Fibroblast of skin of left quadriceps (primary cell): ENCODE measurements around the gene STAG1.
A peak's percentile ranks its signal among the peaks of the same experiment; 100 is the strongest.
"Not testable (repeated sequence)": the region's sequence is repeated elsewhere in the genome, so short reads cannot be mapped to it uniquely, and the experiment has no call there.

Source experiments
- DNase-seq, 2 experiments: peaks; one replicate each; pipeline ENCODE4 v3.0.0-alpha.2; 2013; ENCODE audit warnings: low read depth in 2 of 2

STAG1 gene

DNA sequence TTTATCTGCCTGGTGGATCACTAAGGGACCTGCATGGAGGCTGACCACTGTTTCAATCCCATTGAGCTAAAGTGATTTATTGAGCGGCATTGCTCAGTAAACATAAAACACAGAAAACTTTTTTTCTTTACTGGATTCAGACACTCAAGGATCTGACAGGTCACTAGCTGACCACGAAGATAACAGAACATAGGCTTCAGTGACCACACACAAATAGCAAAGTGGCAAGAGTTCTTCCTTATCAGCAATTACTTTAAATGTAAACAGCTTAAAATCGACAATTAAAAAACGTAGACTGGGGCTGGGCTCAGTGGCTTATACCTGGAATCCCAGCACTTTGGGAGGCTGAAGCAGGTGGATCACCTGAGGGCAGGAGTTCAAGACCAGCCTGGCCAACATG is 48.7 kb downstream of the STAG1 start:
- no peak for DNase-seq

DNA sequence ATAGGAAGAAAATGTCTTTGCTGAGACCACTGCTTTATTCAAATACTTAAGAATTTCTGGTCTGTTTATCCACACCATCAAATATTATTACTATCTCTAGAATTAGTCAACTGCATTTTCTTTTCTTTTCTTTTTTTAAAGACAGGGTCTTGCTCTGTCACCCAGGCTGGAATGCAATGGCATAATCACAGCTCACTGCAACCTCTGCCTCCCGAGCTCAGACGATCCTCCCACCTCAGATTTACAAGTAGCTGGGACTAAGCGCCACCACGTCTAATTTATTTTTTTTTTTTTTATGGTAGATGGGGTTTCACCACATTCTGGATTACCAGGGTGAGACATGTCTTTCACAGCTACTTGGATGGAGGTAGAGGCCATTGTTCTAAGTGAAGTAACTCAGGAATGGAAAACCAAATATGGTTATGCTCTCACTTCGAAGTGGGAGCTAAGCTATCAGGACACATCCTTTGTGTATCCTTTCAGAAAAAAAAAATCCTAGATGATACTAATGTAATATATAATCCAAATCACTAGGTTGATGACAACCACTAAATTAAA is 52.8 kb downstream of the STAG1 start:
- DNase-seq, result no peak

DNA sequence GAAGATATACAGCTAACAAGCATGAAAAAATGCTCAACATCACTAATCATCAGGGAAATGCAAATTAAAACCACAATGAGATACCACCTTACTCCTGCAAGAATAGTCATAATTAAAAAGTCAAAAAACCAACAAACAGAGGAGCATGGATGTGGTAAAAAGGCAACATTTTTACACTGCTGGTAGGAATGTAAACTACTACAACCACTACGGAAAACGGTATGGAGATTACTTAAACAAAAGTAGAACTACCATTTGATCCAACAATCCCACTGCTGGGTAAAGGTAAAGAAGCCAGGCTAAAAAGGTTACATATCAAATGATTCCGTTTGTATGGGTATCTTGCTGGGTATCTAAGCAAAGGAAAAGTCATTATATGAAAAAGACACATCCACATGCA is 53.8 kb downstream of the STAG1 start:
- no peak for DNase-seq

DNA sequence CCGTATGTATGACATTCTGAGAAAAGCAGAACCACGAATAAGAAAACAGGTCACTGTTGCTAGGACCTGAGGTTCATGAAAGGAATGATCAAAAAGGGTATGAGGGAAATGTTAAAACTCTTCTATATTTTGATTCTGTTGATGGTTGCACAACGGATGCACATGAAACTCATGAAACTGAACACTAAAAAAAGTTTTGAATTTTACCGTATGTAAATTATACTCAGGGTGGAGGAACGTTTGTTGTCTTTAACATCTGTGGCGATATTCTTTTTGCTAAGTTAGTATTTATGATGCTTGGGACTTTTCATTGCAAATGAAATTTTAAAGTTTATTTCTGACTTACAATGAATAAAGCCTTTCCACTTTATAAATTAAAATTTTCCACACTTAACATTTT is 55.4 kb downstream of the STAG1 start:
- no peak for DNase-seq

DNA sequence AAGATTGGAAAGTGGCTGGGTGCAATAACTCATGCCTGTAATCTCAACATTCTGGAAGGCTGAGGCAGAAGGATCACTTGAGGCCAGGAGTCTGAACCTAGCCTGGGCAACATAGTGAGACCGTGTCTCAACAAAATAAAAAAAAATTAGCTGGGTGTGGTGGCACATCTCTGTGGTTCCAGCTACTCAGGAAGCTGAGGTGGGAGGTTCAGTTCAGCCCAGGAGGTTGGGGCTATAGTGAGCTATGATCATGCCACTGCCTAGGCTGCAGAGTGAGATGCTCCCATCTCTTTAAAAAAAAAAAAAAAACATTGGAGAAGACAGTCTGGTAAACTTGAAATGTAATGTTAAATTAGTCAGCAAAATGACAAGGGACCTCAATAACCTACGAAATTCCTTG is 57.9 kb downstream of the STAG1 start:
- DNase-seq, result no peak

DNA sequence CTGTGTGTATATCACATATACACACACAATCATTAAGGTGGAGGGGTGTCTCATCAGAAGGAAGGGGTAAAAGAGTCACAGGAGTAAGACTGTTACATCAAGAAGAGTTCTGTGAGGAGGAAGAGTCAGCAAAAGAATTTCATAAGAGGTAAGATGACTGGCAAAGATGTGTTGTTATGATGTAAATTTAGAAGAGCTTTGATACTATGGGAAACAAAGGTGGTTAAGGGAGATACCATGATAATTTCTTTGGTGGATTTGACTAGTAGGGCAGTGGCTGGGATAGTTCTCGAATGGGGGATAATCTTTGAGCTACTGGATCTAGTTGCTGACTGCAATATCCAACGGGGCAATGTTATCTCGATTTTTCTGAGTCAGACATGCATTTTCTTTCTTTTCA is 61.6 kb downstream of the STAG1 start:
- DNase-seq, result no peak

DNA sequence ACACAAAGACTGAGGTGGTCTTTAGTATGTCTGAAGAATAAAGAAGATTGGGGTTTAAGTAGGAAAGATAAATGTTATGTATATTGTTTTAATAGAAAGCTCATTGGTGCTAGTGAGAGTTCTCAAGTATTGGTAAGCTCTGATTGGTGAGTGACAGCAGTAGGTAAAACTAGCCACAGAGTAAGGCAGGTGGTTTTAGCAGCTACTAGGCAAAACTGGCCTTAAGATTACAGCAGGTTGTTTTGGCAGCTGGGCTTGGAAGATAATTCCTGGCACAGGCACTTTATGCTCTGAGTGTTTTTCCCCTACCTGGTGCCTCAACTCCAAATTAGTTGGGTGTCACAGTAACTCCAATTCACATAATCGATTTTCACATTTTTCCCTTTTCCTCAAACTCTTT is 66.3 kb downstream of the STAG1 start:
- DNase-seq, result no peak

DNA sequence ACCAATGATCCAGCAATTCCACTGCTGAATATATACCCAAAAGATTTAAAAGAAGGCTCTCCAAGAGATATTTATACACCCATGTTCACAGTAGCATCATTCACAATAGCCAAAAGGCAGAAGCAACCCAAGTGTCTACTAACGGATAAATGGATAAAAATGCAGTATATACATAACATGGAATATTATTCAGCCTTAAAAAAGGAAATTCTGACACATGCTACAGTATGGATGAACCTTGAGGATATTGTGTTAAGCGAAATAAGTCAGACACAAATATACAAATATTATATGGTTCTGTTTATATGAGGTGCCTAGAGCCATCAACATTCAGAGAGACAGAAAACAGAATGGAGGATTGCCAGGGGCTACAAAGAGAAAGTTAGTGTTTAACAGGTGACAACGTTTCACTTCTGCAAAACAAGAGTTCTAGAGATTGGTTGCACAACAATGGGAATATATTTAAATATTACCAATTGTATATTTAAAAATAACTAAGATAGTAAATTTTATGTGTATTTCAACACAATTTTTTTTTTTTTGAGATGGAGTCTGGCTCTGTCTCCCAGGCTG is 69.4 kb downstream of the STAG1 start:
- DNase-seq, result no peak

DNA sequence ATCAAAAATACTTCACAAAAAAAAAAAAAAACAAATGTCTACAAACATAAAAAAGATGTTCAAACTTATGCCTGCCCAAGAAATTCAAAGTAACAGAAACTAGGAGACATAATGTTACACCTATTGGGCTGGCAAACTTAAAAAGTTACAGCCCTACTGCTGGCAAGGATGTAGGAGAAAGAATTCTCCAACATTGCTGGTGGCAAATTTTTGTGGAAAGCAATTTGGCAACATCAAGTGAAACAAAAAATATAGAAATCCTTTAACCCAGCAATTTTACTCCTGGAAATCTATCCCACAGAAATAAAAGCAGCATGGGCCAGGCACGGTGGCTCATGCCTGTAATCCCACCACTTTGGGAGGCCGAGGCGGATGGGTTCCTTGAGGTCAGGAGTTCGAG is 73.2 kb downstream of the STAG1 start:
- DNase-seq, result no peak

DNA sequence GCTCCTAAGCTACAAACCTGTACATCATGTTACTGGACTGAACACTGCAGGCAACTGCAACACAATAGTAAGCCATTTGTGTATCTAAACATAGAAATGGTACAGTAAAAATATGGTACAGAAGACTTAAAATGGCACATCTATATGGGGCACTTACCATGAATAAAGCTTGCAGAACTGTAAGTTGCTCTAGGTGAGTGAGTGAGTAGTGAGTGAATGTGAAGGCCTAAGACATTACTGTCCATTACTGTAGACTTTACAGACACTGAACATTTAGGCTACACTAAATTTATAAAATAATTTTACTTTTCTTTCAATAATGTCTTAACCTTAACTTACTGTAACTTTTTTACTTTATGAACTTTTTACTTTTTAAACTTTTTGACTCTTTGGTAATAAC is 76.2 kb downstream of the STAG1 start:
- no peak for DNase-seq

DNA sequence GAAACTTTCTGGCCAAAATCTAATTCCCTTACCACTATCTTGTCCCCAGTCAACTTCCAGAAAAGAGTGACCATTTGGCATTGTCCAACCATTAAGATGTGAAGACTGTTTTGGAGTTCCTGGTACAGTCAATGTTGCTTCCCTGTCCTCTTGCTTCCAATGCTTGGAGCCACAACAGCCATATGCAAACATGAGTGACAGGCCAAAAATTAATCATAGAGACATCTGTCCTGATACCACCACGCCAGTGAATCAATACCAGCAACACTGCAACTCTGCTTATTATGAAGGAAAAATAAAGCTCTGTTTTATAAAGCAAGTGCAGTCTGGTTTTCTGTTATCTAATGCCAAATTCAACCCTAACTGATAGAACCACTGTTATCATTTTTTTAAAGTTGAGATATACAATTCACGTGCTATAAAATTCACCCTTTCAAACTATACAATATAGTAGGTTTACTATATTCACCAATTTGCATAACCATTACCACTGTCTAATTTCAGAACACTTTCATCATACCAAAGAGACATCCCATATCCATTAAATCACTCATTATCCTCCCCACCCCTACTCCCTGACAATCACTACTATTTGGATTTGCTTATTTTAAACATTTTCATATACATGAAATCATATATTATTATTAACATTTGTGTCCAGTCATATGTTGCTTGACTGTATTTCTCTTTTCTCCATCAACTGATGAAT is 76.9 kb downstream of the STAG1 start:
- DNase-seq, result no peak

DNA sequence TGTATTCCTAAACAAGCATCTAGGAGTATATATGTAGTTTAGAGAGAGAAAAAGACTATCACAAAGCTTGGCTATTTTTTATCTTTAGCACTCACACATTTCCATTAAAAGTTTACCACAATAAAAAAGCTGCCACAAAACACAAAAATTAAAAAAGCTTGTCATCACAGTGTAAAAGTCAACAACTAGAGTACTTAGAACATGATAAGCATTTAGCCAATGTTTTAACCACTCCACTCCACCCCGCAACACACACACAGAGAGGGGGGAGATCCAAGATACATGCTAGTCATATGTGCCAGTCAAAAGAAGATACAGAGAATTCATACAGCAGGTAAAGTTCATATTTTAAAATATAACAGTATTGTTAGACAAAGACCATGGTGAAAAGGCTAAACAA is 79.7 kb downstream of the STAG1 start:
- DNase-seq, result no peak

DNA sequence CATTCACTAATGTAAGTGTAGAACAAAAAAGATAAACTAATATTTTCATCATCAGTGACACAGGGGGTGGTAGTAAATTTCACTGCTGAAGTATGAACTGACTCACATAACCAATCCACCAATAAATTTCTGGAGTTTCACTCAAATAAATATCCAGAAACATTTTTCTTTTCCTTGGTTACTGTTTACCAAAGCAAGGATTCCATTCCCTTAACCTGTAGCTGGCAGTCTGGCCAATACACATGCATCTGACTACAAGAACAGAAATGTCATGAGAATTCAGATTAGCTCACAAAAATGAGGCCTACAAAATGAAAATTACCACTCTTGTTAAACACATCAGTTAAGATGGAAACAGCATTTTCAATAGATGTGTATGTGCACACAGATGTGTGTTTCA is 80.3 kb downstream of the STAG1 start:
- DNase-seq, result peak in 1 of 2 experiments; percentile 3

DNA sequence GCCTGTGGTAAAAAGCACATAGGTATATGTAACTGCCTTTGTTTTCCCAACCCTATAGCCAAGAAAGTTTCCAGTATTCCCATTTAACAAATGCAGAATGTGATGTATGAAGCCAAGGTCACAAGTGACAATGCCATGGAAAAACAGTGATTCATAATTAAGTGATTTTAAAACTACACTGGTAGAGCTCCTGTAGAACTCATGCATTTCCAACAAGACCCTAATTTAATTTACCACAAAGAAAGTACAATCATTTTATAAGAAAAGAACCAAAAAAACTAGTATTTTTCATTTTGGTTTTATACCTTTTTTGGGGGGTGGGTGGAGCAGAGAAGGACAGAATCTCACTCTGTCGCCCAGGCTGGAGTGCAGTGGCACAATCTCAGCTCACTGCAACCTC is 82.0 kb downstream of the STAG1 start:
- DNase-seq, result no peak

DNA sequence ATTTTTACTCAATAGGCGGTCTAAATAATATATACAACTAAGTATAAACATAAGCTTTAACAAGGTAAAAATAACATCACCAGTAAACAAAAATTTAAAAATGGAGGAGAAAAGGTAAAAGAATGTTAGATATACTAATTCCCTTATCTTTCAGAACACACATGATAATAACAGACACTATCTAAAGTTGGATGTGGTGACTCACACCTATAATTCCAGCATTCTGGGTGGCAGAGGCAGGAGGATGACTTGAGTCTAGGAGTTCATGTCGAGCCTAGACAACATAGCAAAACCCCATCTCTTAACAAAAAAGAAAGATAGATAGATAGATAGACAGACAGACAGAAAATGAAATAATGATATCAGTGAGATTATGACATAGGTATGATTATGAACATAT is 85.1 kb downstream of the STAG1 start:
- no peak for DNase-seq

DNA sequence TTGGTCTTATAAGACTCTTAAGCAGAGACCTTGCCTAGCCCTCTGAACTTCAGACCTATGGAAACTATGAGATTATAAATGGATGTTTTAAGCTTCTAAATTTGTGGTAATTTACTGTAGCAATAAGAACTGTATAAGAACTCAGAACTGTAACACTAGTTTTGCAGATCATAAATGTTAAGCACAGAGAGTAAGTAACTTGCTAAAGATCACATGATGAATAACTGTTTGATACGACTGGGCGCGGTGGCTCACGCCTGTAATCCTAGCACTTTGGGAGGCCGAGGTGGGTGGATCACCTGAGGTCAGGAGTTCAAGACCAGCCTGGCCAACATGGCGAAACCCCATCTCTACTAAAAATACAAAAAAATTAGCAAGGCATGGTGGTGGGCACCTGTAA is 85.9 kb downstream of the STAG1 start:
- not testable (repeated sequence) for DNase-seq

DNA sequence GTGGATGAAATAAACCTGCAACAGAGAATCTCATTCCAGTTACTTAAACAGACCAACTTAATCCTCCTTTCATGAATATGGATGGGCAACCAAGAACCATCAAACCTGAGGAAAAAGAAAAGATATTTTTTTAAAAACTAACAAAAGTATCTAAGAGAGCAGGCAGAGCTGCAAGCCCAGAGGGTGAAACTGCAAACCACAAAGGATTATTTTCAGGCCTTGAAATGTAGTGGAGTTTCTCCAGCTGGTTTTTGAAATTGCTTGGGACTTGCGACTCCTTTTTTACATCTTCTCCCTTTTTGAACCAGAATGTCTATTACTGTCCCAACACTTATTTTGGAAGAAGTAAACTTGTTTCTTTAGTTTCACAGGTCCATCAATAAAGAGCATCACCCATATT is 87.4 kb downstream of the STAG1 start:
- no peak for DNase-seq

DNA sequence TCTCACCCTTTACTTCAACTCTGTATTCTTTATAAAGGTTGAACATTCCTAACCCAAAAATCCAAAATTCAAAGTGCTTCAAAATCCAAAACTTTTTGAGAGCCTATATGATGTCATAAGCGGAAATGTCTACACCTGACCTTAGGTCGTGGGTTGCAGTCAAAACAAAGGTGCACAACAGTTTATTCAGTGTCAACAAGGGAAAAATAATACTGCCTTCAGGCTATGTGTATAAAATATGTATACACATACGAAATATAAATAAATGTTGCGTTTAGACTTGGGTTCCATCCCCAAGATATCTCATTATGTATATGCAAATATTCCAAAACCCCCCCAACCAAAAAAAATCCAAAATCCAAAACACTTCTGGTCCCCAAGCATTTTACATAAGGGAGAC is 90.9 kb downstream of the STAG1 start:
- no peak for DNase-seq

DNA sequence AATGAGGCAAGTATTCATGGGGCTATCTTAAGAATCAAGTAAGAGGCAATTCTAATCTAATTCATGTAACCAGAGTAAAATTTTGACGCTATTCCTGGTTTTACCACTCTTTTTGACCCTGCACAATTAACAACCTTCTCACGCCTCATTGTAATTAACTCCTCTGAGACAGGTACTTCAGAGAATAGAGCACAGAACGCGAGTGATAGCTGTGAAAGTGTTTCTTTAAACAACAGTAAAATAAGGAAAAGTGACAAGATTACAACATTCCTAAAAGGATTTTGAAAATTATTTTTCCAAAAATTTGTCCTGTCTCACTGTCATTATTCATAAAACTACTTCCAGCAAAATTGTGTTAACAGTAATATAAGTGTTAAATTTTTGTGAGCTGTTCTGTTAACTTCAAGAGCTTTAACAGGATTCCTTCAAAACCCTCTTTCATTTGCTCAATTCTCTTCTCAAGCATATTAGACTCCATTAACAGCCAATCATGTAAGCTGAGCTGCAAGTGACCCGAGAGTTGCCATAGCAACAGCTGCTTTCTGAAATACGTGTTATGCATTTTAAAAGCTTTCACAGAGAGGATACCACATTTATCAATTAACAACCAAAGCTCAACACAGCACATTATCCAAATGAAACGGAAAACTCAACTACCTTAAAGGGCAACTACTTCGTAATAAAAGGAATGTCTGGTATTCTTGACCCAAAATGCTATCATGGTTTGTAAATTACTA is 93.1 kb downstream of the STAG1 start:
- peak; percentile 37 to 38 for DNase-seq

DNA sequence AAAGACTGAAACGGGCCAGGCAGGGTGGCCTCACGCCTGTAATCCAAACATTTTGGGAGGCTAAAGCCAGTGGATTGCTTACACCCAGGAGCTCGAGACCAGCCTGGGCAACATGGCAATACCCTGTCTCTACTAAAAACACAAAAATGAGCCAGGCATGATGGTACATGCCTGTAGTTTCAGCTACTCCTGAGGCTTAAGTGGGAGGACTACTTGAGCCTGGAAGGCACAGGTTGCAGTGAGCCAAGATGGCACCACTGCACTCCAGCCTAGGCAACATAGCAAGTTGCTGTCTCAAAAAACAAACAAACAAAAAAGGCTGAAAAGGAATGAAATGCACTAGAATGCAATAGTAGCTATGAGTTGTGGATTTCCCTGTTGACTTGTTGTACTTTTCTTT is 94.7 kb downstream of the STAG1 start:
- no peak for DNase-seq

DNA sequence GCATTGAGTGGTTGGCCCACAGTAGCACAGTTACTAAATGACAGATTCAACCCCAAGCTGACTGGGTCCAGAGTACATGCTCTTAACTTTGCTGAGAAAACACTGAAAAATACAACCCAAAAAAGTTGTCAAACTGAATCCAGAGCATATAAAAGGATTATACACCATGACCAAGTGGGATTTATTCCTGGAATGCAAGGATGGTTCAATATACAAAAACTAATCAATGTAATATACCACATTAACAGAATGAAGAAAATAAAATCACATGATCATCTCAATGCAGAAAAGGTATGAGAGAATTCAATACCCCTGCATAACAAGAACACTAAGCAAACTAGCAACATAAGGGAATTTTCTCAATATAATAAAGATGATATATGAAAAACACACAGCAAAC is 98.5 kb downstream of the STAG1 start:
- no peak for DNase-seq

DNA sequence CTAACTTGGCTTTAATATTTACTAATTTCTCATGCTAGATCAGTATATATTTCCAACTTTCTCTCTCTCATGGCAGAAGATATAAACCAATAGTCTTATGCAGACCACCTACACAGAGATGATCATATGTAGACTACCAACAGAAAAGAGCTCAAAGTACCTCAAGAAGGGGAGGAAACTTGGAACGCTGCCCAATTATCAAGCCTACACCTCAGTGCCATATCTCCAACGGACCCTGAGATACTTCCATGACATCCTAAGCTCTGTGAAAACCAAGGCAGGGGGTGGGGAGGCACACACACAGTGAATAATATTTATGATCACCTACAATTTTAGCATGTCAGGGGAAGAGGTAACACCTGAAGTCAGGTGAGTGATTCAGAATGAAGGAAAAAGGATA is 100.6 kb downstream of the STAG1 start:
- DNase-seq, result no peak

DNA sequence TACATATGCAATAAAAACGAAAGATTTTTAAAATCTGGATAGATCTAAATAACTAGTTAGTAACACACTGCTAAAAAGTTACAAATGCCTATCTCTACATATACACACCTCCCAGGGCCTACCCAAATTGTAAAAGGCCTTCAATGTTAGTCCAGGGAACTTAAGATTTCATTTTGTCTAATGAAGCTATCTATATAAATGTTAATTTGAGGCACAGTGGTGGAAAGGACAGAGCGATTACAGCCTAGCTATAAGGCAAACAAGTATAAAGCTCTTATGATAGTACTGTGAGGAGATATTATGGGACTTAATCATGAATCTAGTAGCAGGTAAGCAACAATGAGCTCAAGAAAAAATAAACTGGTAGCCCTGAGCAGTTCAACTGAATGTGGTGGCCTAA is 101.7 kb downstream of the STAG1 start:
- DNase-seq, result no peak
